Esophagus squamous epithelium (tissue), 5 donors: ENCODE results near the gene LEKR1. TPM values are rescaled to one million over a fixed set of nuclear protein-coding genes. Genes with fewer than 3 reads are reported as not detected.

ENCODE experiments used
- DNase-seq: peaks from one replicate; lab custom pipeline; 2025; lab: John Stamatoyannopoulos, UW
- H3K27ac ChIP-seq, 4 donors: fragments of 200-600 bp; sonication (generic); one replicate each; pipeline ENCODE4 v1.5.1; 2016 to 2019; ENCODE audit warnings: mild to moderate bottlenecking in 1 of 4
- H3K27me3 ChIP-seq, 4 donors: fragments of 200-600 bp; sonication (generic); 1 replicate in 3 of 4; 2 replicates in 1 of 4; pipeline versions ENCODE4 v1.5.1 to v1.6.0; 2017 to 2021; ENCODE audit warnings: antibody characterized with exemption in 1 of 4
- H3K36me3 ChIP-seq, 3 donors: fragments of 200-600 bp; sonication (generic); one replicate each; pipeline ENCODE4 v1.5.1; 2016 to 2019
- H3K4me1 ChIP-seq, 3 donors: fragments of 200-600 bp; sonication (generic); one replicate each; pipeline ENCODE4 v1.5.1; 2017 to 2019
- H3K4me3 ChIP-seq, 4 donors: fragments of 200-600 bp; sonication (generic); 1 replicate in 3 of 4; 2 replicates in 1 of 4; pipeline ENCODE4 v1.5.1; 2016 to 2019; ENCODE audit warnings: mild to moderate bottlenecking in 2 of 4, moderate library complexity in 1 of 4
- H3K9me3 ChIP-seq, 3 donors: fragments of 200-600 bp; sonication (generic); one replicate each; pipeline ENCODE4 v1.5.1; 2016 to 2019
- POLR2A ChIP-seq, 4 donors: fragments of 450-650 bp; IDR thresholded peaks; one replicate each; pipeline ENCODE4 v1.6.1; 2017; ENCODE audit warnings: antibody characterized with exemption in 4 of 4, mild to moderate bottlenecking in 4 of 4, moderate library complexity in 3 of 4
- WGBS, 2 donors: methylation state at CpG; one replicate each; pipeline ENCODE4 v1.1.5; 2018; 5-methylcytosine and 5-hydroxymethylcytosine counted together
- intact Hi-C: fragments of 100-400 bp; cut with DNase I; formaldehyde crosslinking; loops from one replicate; pipeline ENCODE4 v1.15.0; 2022
- total RNA-seq, 4 donors: library from RNA; depleted of rRNA; stranded (reverse); fragments of >200 nt; gene quantifications; one replicate each; pipeline ENCODE4 v1.1.0, GENCODE V29; 2016
- TF ChIP-seq, protein P1 (sequence below), 6 experiments: fragments of 450-650 bp in 4 of 6; fragments of 200-600 bp in 2 of 6; sonication (generic) in 2 of 6; IDR thresholded peaks; one replicate each; pipeline ENCODE4 v1.5.1; 2016 to 2019; ENCODE audit warnings: antibody characterized with exemption in 6 of 6, mild to moderate bottlenecking in 4 of 6, moderate library complexity in 4 of 6
- donor health status: DM: yes; HTN: yes; CAD: no.

LEKR1 gene
- total RNA-seq, 4 donors from 2014 or later = 0.15 to 1.1 (median 0.57) TPM; not detected in 1

GRCh38 chr3:156803952-156804741 is 22.0 kb upstream of the LEKR1 start:
- H3K36me3 ChIP-seq = no peaks in the 10 kb centered on the region
- H3K9me3 ChIP-seq = no peaks in the 10 kb centered on the region
- no peak for TF ChIP-seq POLR2A (IDR thresholded peaks at IDR 0.05)
- TF ChIP-seq, protein P1, sequence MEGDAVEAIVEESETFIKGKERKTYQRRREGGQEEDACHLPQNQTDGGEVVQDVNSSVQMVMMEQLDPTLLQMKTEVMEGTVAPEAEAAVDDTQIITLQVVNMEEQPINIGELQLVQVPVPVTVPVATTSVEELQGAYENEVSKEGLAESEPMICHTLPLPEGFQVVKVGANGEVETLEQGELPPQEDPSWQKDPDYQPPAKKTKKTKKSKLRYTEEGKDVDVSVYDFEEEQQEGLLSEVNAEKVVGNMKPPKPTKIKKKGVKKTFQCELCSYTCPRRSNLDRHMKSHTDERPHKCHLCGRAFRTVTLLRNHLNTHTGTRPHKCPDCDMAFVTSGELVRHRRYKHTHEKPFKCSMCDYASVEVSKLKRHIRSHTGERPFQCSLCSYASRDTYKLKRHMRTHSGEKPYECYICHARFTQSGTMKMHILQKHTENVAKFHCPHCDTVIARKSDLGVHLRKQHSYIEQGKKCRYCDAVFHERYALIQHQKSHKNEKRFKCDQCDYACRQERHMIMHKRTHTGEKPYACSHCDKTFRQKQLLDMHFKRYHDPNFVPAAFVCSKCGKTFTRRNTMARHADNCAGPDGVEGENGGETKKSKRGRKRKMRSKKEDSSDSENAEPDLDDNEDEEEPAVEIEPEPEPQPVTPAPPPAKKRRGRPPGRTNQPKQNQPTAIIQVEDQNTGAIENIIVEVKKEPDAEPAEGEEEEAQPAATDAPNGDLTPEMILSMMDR (IDR thresholded peaks at IDR 0.05) = no peak
- no peak overlapping the region for H3K27ac ChIP-seq
- H3K4me3 ChIP-seq = no peak overlapping the region
- intact Hi-C loops = no loop called here
- DNase-seq = no peak
- no peaks in the 10 kb centered on the region for H3K27me3 ChIP-seq
- WGBS, 2 donors = 69 to 73% methylated on average over 1 of the region's 1 CpG
- H3K4me1 ChIP-seq = no peaks in the 10 kb centered on the region

GRCh38 chr3:156806698-156807097 is 19.5 kb upstream of the LEKR1 start:
- no peak for DNase-seq
- Histone ChIP-seq H3K4me3 (no peak overlapping the region), H3K36me3 (no peaks in the 10 kb centered on the region), H3K9me3 (no peaks in the 10 kb centered on the region), H3K4me1 (peaks cover 0 to 14% (median 0%) of the 10 kb centered on the region in 3 donors), H3K27ac (no peak overlapping the region), H3K27me3 (no peaks in the 10 kb centered on the region)
- TF ChIP-seq, protein P1 (IDR thresholded peaks at IDR 0.05) = no peak
- TF ChIP-seq POLR2A (IDR thresholded peaks at IDR 0.05) = no peak
- intact Hi-C loops = no loop called here

- TF ChIP-seq, protein P1 (IDR thresholded peaks at IDR 0.05) = no peak
- no peak for TF ChIP-seq POLR2A (IDR thresholded peaks at IDR 0.05)
- no peak overlapping the region for H3K4me3 ChIP-seq
- no peaks in the 10 kb centered on the region for H3K36me3 ChIP-seq
- intact Hi-C loops = no loop called here
- 84 to 93% methylated on average over 1 to 2 of the region's 2 CpGs for WGBS, 2 donors
- DNase-seq = no peak
- H3K27ac ChIP-seq = no peak overlapping the region
- peaks cover under 1 to 27% (median 3%) of the 10 kb centered on the region in 3 donors for H3K4me1 ChIP-seq
- no peaks in the 10 kb centered on the region for H3K9me3 ChIP-seq
- H3K27me3 ChIP-seq = no peaks in the 10 kb centered on the region
These were observed 18.1 kb upstream of the LEKR1 start for GRCh38 chr3:156808025-156808424.

DNA sequence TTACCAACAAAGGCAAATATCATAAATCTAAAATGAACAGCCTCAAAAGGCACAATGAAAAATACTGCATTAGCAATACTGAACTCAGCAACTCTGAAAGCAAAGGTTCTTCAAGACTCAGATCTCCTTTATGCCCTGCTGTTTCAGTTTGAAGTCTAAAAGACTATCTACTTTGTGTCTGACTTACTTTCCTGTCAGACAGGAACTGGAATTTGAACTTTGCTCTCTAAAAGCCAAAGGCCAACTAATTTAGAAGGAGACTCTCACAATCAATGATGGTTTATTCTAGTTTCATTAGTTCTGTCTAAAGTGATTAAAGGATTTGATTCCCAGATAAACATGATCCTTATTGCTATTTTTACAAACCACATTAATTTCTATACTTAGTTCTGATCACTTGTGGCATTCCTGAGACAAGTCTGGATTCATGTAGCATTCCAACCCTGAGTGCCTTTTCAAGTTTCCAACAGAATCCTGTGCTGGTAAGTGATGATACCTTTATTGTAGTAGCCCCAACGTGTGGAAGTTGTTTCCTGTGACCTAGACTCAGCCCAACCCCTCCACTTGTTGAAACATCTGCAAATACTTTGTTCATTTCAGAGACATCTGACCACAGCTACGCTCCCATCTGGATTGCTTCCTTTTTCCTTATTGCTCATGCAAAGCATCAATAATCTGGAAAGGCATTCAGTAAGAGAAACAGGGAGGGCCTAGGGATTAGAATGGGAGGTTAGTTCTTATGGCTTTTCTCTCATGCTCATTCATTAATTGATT is 14.9 kb upstream of the LEKR1 start:
- Histone ChIP-seq H3K27me3 (no peaks in the 10 kb centered on the region), H3K36me3 (no peaks in the 10 kb centered on the region), H3K9me3 (no peaks in the 10 kb centered on the region), H3K27ac (peak overlapping the region; percentile 54 to 85 (median 78)), H3K4me1 (peaks cover 11 to 59% (median 16%) of the 10 kb centered on the region in 3 donors), H3K4me3 (no peak overlapping the region)
- no peak for DNase-seq
- intact Hi-C loops = no loop called here
- 13 to 24% methylated on average over 2 of the region's 2 CpGs for WGBS, 2 donors
- no peak for TF ChIP-seq POLR2A (IDR thresholded peaks at IDR 0.05)
- TF ChIP-seq, protein P1 (IDR thresholded peaks at IDR 0.05) = no peak
